Heart left ventricle (tissue), 16 donors: ENCODE data around the gene TAS1R3. TPM values are rescaled to one million over a fixed set of nuclear protein-coding genes. Genes with fewer than 3 reads are reported as not detected.

Experiments
- ATAC-seq, 4 donors: fragments of 200-7000 bp; cut with Tn5 transposase; one replicate each; pipeline ENCODE4 v1.9.1; 2020 to 2022; ENCODE audit warnings: moderate library complexity in 4 of 4, mild to moderate bottlenecking in 3 of 4, moderate number of reproducible peaks in 1 of 4
- DNase-seq, 5 donors: peaks; one replicate each; pipeline ENCODE4 v3.0.0-alpha.2; 2020
- H3K27ac ChIP-seq, 12 donors: fragments of 200-600 bp; sonication (generic) in 4 of 12; one replicate each; pipeline versions ENCODE4 v1.5.0 to v1.8.0; 2016 to 2022; ENCODE audit warnings: mild to moderate bottlenecking in 2 of 12
- H3K27me3 ChIP-seq, 9 donors: fragments of 200-600 bp; sonication (generic) in 2 of 9; one replicate each; pipeline versions ENCODE4 v1.5.1 to v1.8.0; 2016 to 2022; ENCODE audit warnings: mild to moderate bottlenecking in 3 of 9
- H3K36me3 ChIP-seq, 9 donors: fragments of 200-600 bp; sonication (generic) in 2 of 9; one replicate each; pipeline versions ENCODE4 v1.5.0 to v1.8.0; 2018 to 2022; ENCODE audit warnings: mild to moderate bottlenecking in 2 of 9
- H3K4me1 ChIP-seq, 12 donors: fragments of 200-600 bp; sonication (generic) in 4 of 12; one replicate each; pipeline versions ENCODE4 v1.5.0 to v1.8.0; 2016 to 2022; ENCODE audit warnings: mild to moderate bottlenecking in 3 of 12
- H3K4me3 ChIP-seq, 12 donors: fragments of 200-600 bp; sonication (generic) in 4 of 12; one replicate each; pipeline versions ENCODE4 v1.5.0 to v1.8.0; 2017 to 2022; ENCODE audit warnings: mild to moderate bottlenecking in 9 of 12, moderate library complexity in 4 of 12
- H3K9me3 ChIP-seq, 12 donors: fragments of 200-600 bp; sonication (generic) in 4 of 12; one replicate each; pipeline versions ENCODE4 v1.5.0 to v1.8.0; 2016 to 2022; ENCODE audit warnings: mild to moderate bottlenecking in 1 of 12
- POLR2A ChIP-seq, 2 donors: fragments of 450-650 bp; IDR thresholded peaks; one replicate each; pipeline ENCODE4 v1.6.1; 2017; ENCODE audit warnings: antibody characterized with exemption in 2 of 2, mild to moderate bottlenecking in 2 of 2, moderate library complexity in 2 of 2
- WGBS, 4 donors: extraction: QIAGEN DNeasy Blood & Tissue Kit in 2 of 4; methylation state at CpG; one replicate each; pipeline versions ENCODE4 v1.1.5 to v1.1.7; 2013 to 2018; 5-methylcytosine and 5-hydroxymethylcytosine counted together
- intact Hi-C, 10 donors: fragments of 100-400 bp; cut with DNase I; formaldehyde crosslinking; loops; one replicate each; pipeline versions ENCODE4 v1.11.1 to v1.14.2; 2022
- microRNA-seq, 4 donors: library from miRNA; unstranded; fragments of <30 nt; microRNA quantifications; one replicate each; pipeline versions ENCODE4 to v1.2.0, GENCODE V29; 2017 to 2020
- polyA plus RNA-seq, 2 donors: library from polyadenylated mRNA; stranded (reverse); fragments of 200-250 nt; gene quantifications; one replicate each; pipeline ENCODE4 v1.2.3, GENCODE V29; 2013
- total RNA-seq, 9 donors: library from RNA; depleted of rRNA in 2 of 9; stranded (reverse); fragments of >200 nt in 2 of 9; fragmentation: NEBNext Ultra II Directional in 3 of 9; extraction: Animal tissue kit (Norgen Biotek cat#: 25700) in 3 of 9; gene quantifications; one replicate each; pipeline versions ENCODE4 v1.1.0 to v1.2.4, GENCODE V29; 2016 to 2023
- TF ChIP-seq, protein P1 (sequence below), 12 donors: fragments of 200-600 bp; sonication (generic) in 4 of 12; IDR thresholded peaks; one replicate each; pipeline versions ENCODE4 v1.5.0 to v1.8.0; 2018 to 2022; ENCODE audit warnings: antibody characterized with exemption in 12 of 12, mild to moderate bottlenecking in 5 of 12
- donor health status: ischemic (EF 13 %, LVEDD 7.1; RV severe dilation, severe dysfunction).
- donor health status: healthy with polysubstance abuse.
- donor health status: DM: no; HTN: yes; CAD: no.
- donor health status: DM: no; HTN: no; CAD: no.
- donor health status: ischemic (EF 25% LVEDD 6.9; RV normal size, moderate dysfunction).
- donor health status: ischemic (EF 25% LVEDD 5.7; RV mildly dilated, moderate dysfunction).
- donor health status: healthy.
- donor health status: DM: yes; HTN: yes; CAD: no.
- donor health status: ischemic (EF 35%, LVEDD 5.7; RV mildly dilated, moderate dysfunction).
- donor health status: nonischemic (EF 11% LVEDD 7.7; RV severe dilation, severe dysfunction).
- donor health status: DM: yes; HTN: yes; CAD: no.
- donor health status: PGD.
- donor health status: ischemic (EF 29% LVEDD 5.4; RV normal size, mild dysfunction).
- donor health status: nonischemic (EF 23%, LVEDD 6.1; RV moderate dilation, normal function).

Gene TAS1R3
- total and polyA plus RNA-seq, 11 donors = 0.21 to 1.3 (median 0.38) TPM

DNA sequence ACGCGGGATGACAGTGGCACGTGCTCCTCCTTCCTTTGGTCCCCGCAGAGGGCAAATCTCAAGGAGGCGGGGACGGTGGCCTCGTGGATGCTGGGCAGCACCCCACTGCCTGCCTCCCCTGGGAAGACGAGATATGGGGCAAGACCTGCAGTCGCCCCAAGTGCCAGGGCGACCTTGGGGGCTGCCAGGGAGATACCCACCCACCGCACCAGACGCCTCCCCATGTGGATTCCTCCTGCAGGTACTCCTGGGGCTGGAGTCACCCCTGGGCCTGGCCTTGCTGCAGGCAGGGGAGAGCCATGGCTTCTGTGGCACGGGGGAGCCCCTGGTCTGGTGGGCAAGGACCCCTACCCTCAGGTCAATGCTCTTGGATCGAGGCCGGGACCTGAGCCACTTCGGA, 49.8 kb downstream of the TAS1R3 start:
- H3K27me3 ChIP-seq = no peaks in the 10 kb centered on the region
- DNase-seq (no peak), ATAC-seq (peak in 1 of 4 donors; percentile 2)
- H3K9me3 ChIP-seq = no peaks in the 10 kb centered on the region
- intact Hi-C loops = no loop called here
- no peak overlapping the region for H3K27ac ChIP-seq
- H3K4me1 ChIP-seq = peaks cover 0 to 5% (median 3%) of the 10 kb centered on the region in 12 donors
- TF ChIP-seq, protein P1, sequence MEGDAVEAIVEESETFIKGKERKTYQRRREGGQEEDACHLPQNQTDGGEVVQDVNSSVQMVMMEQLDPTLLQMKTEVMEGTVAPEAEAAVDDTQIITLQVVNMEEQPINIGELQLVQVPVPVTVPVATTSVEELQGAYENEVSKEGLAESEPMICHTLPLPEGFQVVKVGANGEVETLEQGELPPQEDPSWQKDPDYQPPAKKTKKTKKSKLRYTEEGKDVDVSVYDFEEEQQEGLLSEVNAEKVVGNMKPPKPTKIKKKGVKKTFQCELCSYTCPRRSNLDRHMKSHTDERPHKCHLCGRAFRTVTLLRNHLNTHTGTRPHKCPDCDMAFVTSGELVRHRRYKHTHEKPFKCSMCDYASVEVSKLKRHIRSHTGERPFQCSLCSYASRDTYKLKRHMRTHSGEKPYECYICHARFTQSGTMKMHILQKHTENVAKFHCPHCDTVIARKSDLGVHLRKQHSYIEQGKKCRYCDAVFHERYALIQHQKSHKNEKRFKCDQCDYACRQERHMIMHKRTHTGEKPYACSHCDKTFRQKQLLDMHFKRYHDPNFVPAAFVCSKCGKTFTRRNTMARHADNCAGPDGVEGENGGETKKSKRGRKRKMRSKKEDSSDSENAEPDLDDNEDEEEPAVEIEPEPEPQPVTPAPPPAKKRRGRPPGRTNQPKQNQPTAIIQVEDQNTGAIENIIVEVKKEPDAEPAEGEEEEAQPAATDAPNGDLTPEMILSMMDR (IDR thresholded peaks at IDR 0.05) = no peak
- no peak for TF ChIP-seq POLR2A (IDR thresholded peaks at IDR 0.05)
- peaks cover 0 to 19% (median 12%) of the 10 kb centered on the region in 9 donors for H3K36me3 ChIP-seq
- no peak overlapping the region for H3K4me3 ChIP-seq
- WGBS, 4 donors = 89 to 100% (median 95%) methylated on average over 1 to 16 of the region's 16 CpGs

DNA sequence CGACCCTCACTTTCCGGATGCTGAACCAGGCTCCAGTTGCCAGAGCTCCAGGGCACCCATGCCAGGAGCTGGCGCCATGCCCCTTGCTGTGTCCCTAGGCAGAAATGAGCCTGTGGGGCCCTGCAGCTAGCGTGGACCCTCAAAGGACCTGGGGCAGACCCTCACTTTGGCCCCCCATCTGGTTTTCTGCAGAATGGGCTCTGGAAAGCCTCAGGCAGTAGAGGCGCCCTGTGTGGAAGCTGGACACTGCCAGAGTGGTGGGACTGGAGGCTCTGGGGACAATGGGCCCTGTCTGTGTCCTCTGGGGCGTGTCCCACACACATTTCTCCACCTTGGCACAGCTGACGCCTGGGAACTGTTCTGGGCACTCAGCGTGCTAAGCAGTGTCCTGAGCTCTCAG, 50.2 kb downstream of the TAS1R3 start:
- peak in 1 of 4 donors; percentile 5 for ATAC-seq
- no peak for DNase-seq
- intact Hi-C loops = no loop called here
- Histone ChIP-seq H3K9me3 (no peaks in the 10 kb centered on the region), H3K27me3 (no peaks in the 10 kb centered on the region), H3K4me3 (no peak overlapping the region), H3K36me3 (peaks cover 0 to 24% (median 17%) of the 10 kb centered on the region in 9 donors), H3K4me1 (peaks cover 0 to under 1% (median 0%) of the 10 kb centered on the region in 12 donors), H3K27ac (peak overlapping the region in 1 of 12 donors; percentile 61)
- 74 to 81% (median 79%) methylated on average over 7 to 8 of the region's 8 CpGs for WGBS, 4 donors
- TF ChIP-seq, protein P1 (IDR thresholded peaks at IDR 0.05) = no peak
- no peak for TF ChIP-seq POLR2A (IDR thresholded peaks at IDR 0.05)

Small RNAs within 50 kb of the gene (microRNA-seq; reads per million reads assigned to microRNA genes)
- gene MIR6726 (1.0 to 11.0 (median 4.2) reads per million in 4 donors), gene MIR6727 (0 to 0.13 (median 0) reads per million in 4 donors), gene MIR6808 (0 to 0.62 (median 0.10) reads per million in 4 donors)

Other genes with a start within 250 kb of the TAS1R3 start
- 1 to 10 TPM; 3.7 to 6.6 (median 4.2) TPM for gene C1orf159, start 215.2 kb upstream of the TAS1R3 start, total RNA-seq
- gene C1orf159, start 215.2 kb upstream of the TAS1R3 start, polyA plus RNA-seq = 1 to 10 TPM; 7.1 to 7.2 TPM
- gene TTLL10, start 157.4 kb upstream of the TAS1R3 start, total RNA-seq = under 1 TPM in 5 of 9 donors, not detected in 4; 0.14 to 0.53 (median 0.27) TPM
- gene TTLL10, start 157.4 kb upstream of the TAS1R3 start, polyA plus RNA-seq = under 1 TPM; 0.03 to 0.19 TPM
- under 1 TPM in 2 of 9 donors, not detected in 7; 0.77 to 0.93 TPM for gene TNFRSF18, start 124.7 kb upstream of the TAS1R3 start, total RNA-seq
- under 1 TPM in 1 of 2 donors, not detected in 1; 0.24 TPM for gene TNFRSF18, start 124.7 kb upstream of the TAS1R3 start, polyA plus RNA-seq
- gene TNFRSF4, start 117.1 kb upstream of the TAS1R3 start, total RNA-seq = 10 to 100 TPM in 1 of 9 donors, 1 to 10 TPM in 8; 1.1 to 23.8 (median 2.7) TPM
- 1 to 10 TPM; 3.2 to 4.0 TPM for gene TNFRSF4, start 117.1 kb upstream of the TAS1R3 start, polyA plus RNA-seq
- 100 to 1,000 TPM; 102 to 167 (median 120) TPM for gene SDF4, start 99.3 kb upstream of the TAS1R3 start, total RNA-seq
- gene SDF4, start 99.3 kb upstream of the TAS1R3 start, polyA plus RNA-seq = 100 to 1,000 TPM; 102 to 212 TPM
- 10 to 100 TPM in 7 of 9 donors, 1 to 10 TPM in 2; 8.1 to 21.4 (median 11.2) TPM for gene B3GALT6, start 99.0 kb upstream of the TAS1R3 start, total RNA-seq
- gene B3GALT6, start 99.0 kb upstream of the TAS1R3 start, polyA plus RNA-seq = 10 to 100 TPM in 1 of 2 donors, 1 to 10 TPM in 1; 6.7 to 15.7 TPM
- 1 to 10 TPM in 2 of 9 donors, under 1 TPM in 5, not detected in 2; 0.72 to 3.5 (median 0.85) TPM for gene C1QTNF12, start 84.6 kb upstream of the TAS1R3 start, total RNA-seq
- gene C1QTNF12, start 84.6 kb upstream of the TAS1R3 start, polyA plus RNA-seq = under 1 TPM; 0.84 to 0.93 TPM
- gene UBE2J2, start 57.4 kb upstream of the TAS1R3 start, total RNA-seq = 10 to 100 TPM; 23.3 to 43.9 (median 33.2) TPM
- gene UBE2J2, start 57.4 kb upstream of the TAS1R3 start, polyA plus RNA-seq = 10 to 100 TPM; 38.7 to 53.6 TPM
- gene SCNN1D, start 50.8 kb upstream of the TAS1R3 start, total RNA-seq = 10 to 100 TPM in 1 of 9 donors, 1 to 10 TPM in 5, under 1 TPM in 3; 0.81 to 12.2 (median 3.7) TPM
- 1 to 10 TPM in 1 of 2 donors, under 1 TPM in 1; 0.47 to 6.2 TPM for gene SCNN1D, start 50.8 kb upstream of the TAS1R3 start, polyA plus RNA-seq
- gene ACAP3, start 23.4 kb upstream of the TAS1R3 start, total RNA-seq = 10 to 100 TPM; 28.7 to 56.3 (median 34.1) TPM
- 10 to 100 TPM; 20.1 to 59.5 TPM for gene ACAP3, start 23.4 kb upstream of the TAS1R3 start, polyA plus RNA-seq
- gene PUSL1, start 22.7 kb upstream of the TAS1R3 start, total RNA-seq = 10 to 100 TPM in 4 of 9 donors, 1 to 10 TPM in 5; 6.8 to 17.7 (median 9.7) TPM
- 10 to 100 TPM; 16.0 to 16.2 TPM for gene PUSL1, start 22.7 kb upstream of the TAS1R3 start, polyA plus RNA-seq
- 10 to 100 TPM; 46.8 to 91.3 (median 67.6) TPM for gene INTS11, start 6.6 kb upstream of the TAS1R3 start, total RNA-seq
- 100 to 1,000 TPM in 1 of 2 donors, 10 to 100 TPM in 1; 81.7 to 117 TPM for gene INTS11, start 6.6 kb upstream of the TAS1R3 start, polyA plus RNA-seq
- 100 to 1,000 TPM in 2 of 9 donors, 10 to 100 TPM in 7; 50.7 to 220 (median 72.4) TPM for gene CPTP, start 6.5 kb upstream of the TAS1R3 start, total RNA-seq
- 100 to 1,000 TPM in 1 of 2 donors, 10 to 100 TPM in 1; 57.6 to 226 TPM for gene CPTP, start 6.5 kb upstream of the TAS1R3 start, polyA plus RNA-seq
- 100 to 1,000 TPM in 3 of 9 donors, 10 to 100 TPM in 6; 75.3 to 177 (median 85.3) TPM for gene DVL1, start 18.1 kb downstream of the TAS1R3 start, total RNA-seq
- 100 to 1,000 TPM; 110 to 129 TPM for gene DVL1, start 18.1 kb downstream of the TAS1R3 start, polyA plus RNA-seq
- 10 to 100 TPM; 10.5 to 49.3 (median 20.0) TPM for gene MXRA8, start 27.3 kb downstream of the TAS1R3 start, total RNA-seq
- 10 to 100 TPM; 17.7 to 19.5 TPM for gene MXRA8, start 27.3 kb downstream of the TAS1R3 start, polyA plus RNA-seq
- 100 to 1,000 TPM; 157 to 273 (median 188) TPM for gene AURKAIP1, start 43.9 kb downstream of the TAS1R3 start, total RNA-seq
- 100 to 1,000 TPM; 268 to 465 TPM for gene AURKAIP1, start 43.9 kb downstream of the TAS1R3 start, polyA plus RNA-seq
- 10 to 100 TPM; 35.4 to 66.5 (median 50.7) TPM for gene CCNL2, start 68.1 kb downstream of the TAS1R3 start, total RNA-seq
- 10 to 100 TPM; 42.3 to 87.8 TPM for gene CCNL2, start 68.1 kb downstream of the TAS1R3 start, polyA plus RNA-seq
- gene MRPL20, start 76.0 kb downstream of the TAS1R3 start, total RNA-seq = 100 to 1,000 TPM; 112 to 208 (median 128) TPM
- 100 to 1,000 TPM; 147 to 238 TPM for gene MRPL20, start 76.0 kb downstream of the TAS1R3 start, polyA plus RNA-seq
- 1 to 10 TPM in 8 of 9 donors, under 1 TPM in 1; 0.58 to 4.0 (median 1.3) TPM for gene ANKRD65, start 90.0 kb downstream of the TAS1R3 start, total RNA-seq
- 1 to 10 TPM in 1 of 2 donors, under 1 TPM in 1; 0.86 to 1.5 TPM for gene ANKRD65, start 90.0 kb downstream of the TAS1R3 start, polyA plus RNA-seq
- 10 to 100 TPM; 11.0 to 49.5 (median 18.8) TPM for gene VWA1, start 104.4 kb downstream of the TAS1R3 start, total RNA-seq
- gene VWA1, start 104.4 kb downstream of the TAS1R3 start, polyA plus RNA-seq = 10 to 100 TPM in 1 of 2 donors, 1 to 10 TPM in 1; 7.0 to 13.2 TPM
- 1 to 10 TPM in 3 of 9 donors, under 1 TPM in 4, not detected in 2; 0.12 to 3.4 (median 0.60) TPM for gene ATAD3C, start 118.4 kb downstream of the TAS1R3 start, total RNA-seq
- under 1 TPM; 0.49 to 0.53 TPM for gene ATAD3C, start 118.4 kb downstream of the TAS1R3 start, polyA plus RNA-seq
- 10 to 100 TPM in 2 of 9 donors, 1 to 10 TPM in 7; 2.2 to 12.1 (median 5.8) TPM for gene ATAD3B, start 140.5 kb downstream of the TAS1R3 start, total RNA-seq
- gene ATAD3B, start 140.5 kb downstream of the TAS1R3 start, polyA plus RNA-seq = 10 to 100 TPM; 11.0 to 15.6 TPM
- gene ATAD3A, start 180.9 kb downstream of the TAS1R3 start, total RNA-seq = 10 to 100 TPM; 11.3 to 25.3 (median 18.1) TPM
- gene ATAD3A, start 180.9 kb downstream of the TAS1R3 start, polyA plus RNA-seq = 10 to 100 TPM; 21.5 to 49.5 TPM
- gene TMEM240, start 209.3 kb downstream of the TAS1R3 start, total RNA-seq = 1 to 10 TPM in 8 of 9 donors, not detected in 1; 2.6 to 5.6 (median 4.2) TPM
- gene TMEM240, start 209.3 kb downstream of the TAS1R3 start, polyA plus RNA-seq = 10 to 100 TPM in 1 of 2 donors, 1 to 10 TPM in 1; 1.5 to 12.4 TPM
- 100 to 1,000 TPM in 5 of 9 donors, 10 to 100 TPM in 4; 76.3 to 160 (median 106) TPM for gene SSU72, start 243.6 kb downstream of the TAS1R3 start, total RNA-seq
- 100 to 1,000 TPM; 113 to 138 TPM for gene SSU72, start 243.6 kb downstream of the TAS1R3 start, polyA plus RNA-seq